Stimulated activated CD8-positive, alpha-beta memory T cell treated with anti-CD3 and anti-CD28 coated beads, Interleukin-2, amount 100 ng/mL, for 48 hours (primary cell): Measurements from ENCODE around the gene IRF4.
"Not testable (repeated sequence)": the region's sequence is repeated elsewhere in the genome, so short reads cannot be mapped to it uniquely, and the experiment has no call there.

Experiments
- DNase-seq, 2 donors: peaks; one replicate each; pipeline ENCODE4 v3.0.0-alpha.2; 2020; ENCODE audit warnings: low read depth in 2 of 2

The IRF4 gene

GRCh38 chr6:366389-367297 is 24.9 kb upstream of the IRF4 start:
- DNase-seq = no peak

GRCh38 chr6:367298-367794 is 24.2 kb upstream of the IRF4 start:
- no peak for DNase-seq

- no peak for DNase-seq
Measured at GRCh38 chr6:367891-368630, 23.5 kb upstream of the IRF4 start.

- DNase-seq = no peak
Measured at GRCh38 chr6:369559-370431, 21.8 kb upstream of the IRF4 start.

GRCh38 chr6:370555-370954 is 21.0 kb upstream of the IRF4 start:
- no peak for DNase-seq

- DNase-seq = not testable (repeated sequence)
Measured at GRCh38 chr6:371851-372250, 19.7 kb upstream of the IRF4 start.

GRCh38 chr6:372336-372911 is 19.1 kb upstream of the IRF4 start:
- no peak for DNase-seq

GRCh38 chr6:373031-373430 is 18.5 kb upstream of the IRF4 start:
- DNase-seq = no peak

GRCh38 chr6:373773-374724 is 17.5 kb upstream of the IRF4 start:
- DNase-seq = no peak

- no peak for DNase-seq
Measured at GRCh38 chr6:374956-375355, 16.6 kb upstream of the IRF4 start.

- DNase-seq = no peak
Measured at GRCh38 chr6:376827-377640, 14.5 kb upstream of the IRF4 start.

GRCh38 chr6:377641-378020 is 13.9 kb upstream of the IRF4 start:
- not testable (repeated sequence) for DNase-seq

GRCh38 chr6:378090-378957 is 13.2 kb upstream of the IRF4 start:
- DNase-seq = no peak

GRCh38 chr6:378958-379409 is 12.6 kb upstream of the IRF4 start:
- DNase-seq = no peak

GRCh38 chr6:379410-380181 is 12.0 kb upstream of the IRF4 start:
- no peak for DNase-seq

GRCh38 chr6:380234-381218 is 11.0 kb upstream of the IRF4 start:
- no peak for DNase-seq
